GM23338 (cell line): ENCODE measurements around the gene TNS1.

Experiments used
- CREB1 ChIP-seq: fragments of 250-450 bp; sonication (Bioruptor Pico); IDR thresholded peaks from 2 replicates; pipeline ENCODE4 v1.5.0; 2020; ENCODE audit warnings: low read depth, mild to moderate bottlenecking, moderate library complexity
- CTCF ChIP-seq, 2 experiments: fragments of 200-600 bp in 1 of 2; sonication (generic) in 1 of 2; conservative IDR thresholded peaks; 2 replicates each; pipeline versions ENCODE4 v1.5.1 to v1.6.1; 2016 to 2017; ENCODE audit warnings: antibody characterized with exemption in 2 of 2, low read depth in 2 of 2, mild to moderate bottlenecking in 2 of 2, moderate library complexity in 1 of 2
- ETS1 ChIP-seq: IDR thresholded peaks from 2 replicates; pipeline ENCODE4 v1.6.1; 2016; ENCODE audit warnings: antibody characterized with exemption
- EZH2 ChIP-seq: fragments of 200-600 bp; sonication (generic); IDR thresholded peaks from one replicate; pipeline ENCODE4 v1.8.0; 2017; ENCODE audit warnings: antibody characterized with exemption, mild to moderate bottlenecking, low read depth; ENCODE audit not compliant: unreplicated experiment
- EZH2phosphoT487 ChIP-seq: fragments of 200-600 bp; sonication (generic); IDR thresholded peaks from one replicate; pipeline ENCODE4 v1.8.1; 2018; ENCODE audit warnings: antibody characterized with exemption; ENCODE audit not compliant: unreplicated experiment
- JUNB ChIP-seq: IDR thresholded peaks from one replicate; pipeline ENCODE4 v1.6.1; 2016; ENCODE audit warnings: antibody characterized with exemption; ENCODE audit not compliant: unreplicated experiment
- NANOG ChIP-seq: IDR thresholded peaks from 2 replicates; pipeline ENCODE4 v1.6.1; 2016; ENCODE audit warnings: antibody characterized with exemption, borderline replicate concordance
- POLR2AphosphoS5 ChIP-seq: IDR thresholded peaks from 2 replicates; pipeline ENCODE4 v1.6.1; 2016; ENCODE audit warnings: antibody characterized with exemption, low read depth
- REST ChIP-seq: IDR thresholded peaks from one replicate; pipeline ENCODE4 v1.6.1; 2018; ENCODE audit warnings: antibody characterized with exemption; ENCODE audit not compliant: unreplicated experiment
- STAT1 ChIP-seq: IDR thresholded peaks from one replicate; pipeline ENCODE4 v1.6.1; 2016; ENCODE audit warnings: antibody characterized with exemption; ENCODE audit not compliant: unreplicated experiment
- ZNF114 ChIP-seq: fragments of 250-450 bp; sonication (Bioruptor Pico); IDR thresholded peaks from 2 replicates; pipeline ENCODE4 v1.5.0; 2020; ENCODE audit warnings: mild to moderate bottlenecking, moderate library complexity
- ZNF462 ChIP-seq: fragments of 250-450 bp; sonication (Bioruptor Pico); IDR thresholded peaks from 2 replicates; pipeline ENCODE4 v1.5.0; 2020; ENCODE audit warnings: mild to moderate bottlenecking, moderate library complexity

GRCh38 chr2:217989221-217989948 lies 13.4 kb downstream of the TNS1 start:
- TF ChIP-seq EZH2phosphoT487 = no peak
- TF ChIP-seq POLR2AphosphoS5 = no peak
- no peak for TF ChIP-seq CTCF (conservative IDR thresholded peaks at IDR 0.05; ENCODE audit: low read depth in 2 of 2)
- no peak for TF ChIP-seq EZH2
- no peak for TF ChIP-seq ETS1
- TF ChIP-seq JUNB = no peak
- TF ChIP-seq STAT1 = no peak
- no peak for TF ChIP-seq REST
- no peak for TF ChIP-seq NANOG
- TF ChIP-seq ZNF114 = no peak
- no peak for TF ChIP-seq CREB1 (CRISPR knock-in tag)
- TF ChIP-seq ZNF462 (CRISPR knock-in tag) = no peak
